GM23338 (cell line): ENCODE data around the gene ERC2. TPM values are rescaled to one million over a fixed set of nuclear protein-coding genes. Genes with fewer than 3 reads are reported as not detected.

Experiments used
- ATAC-seq: fragments of 200-7000 bp; cut with Tn5 transposase; 3 replicates; pipeline ENCODE4 v1.9.1; 2020
- DNase-seq: peaks from one replicate; pipeline ENCODE4 v3.0.0-alpha.2; 2015; ENCODE audit warnings: low spot score
- H2AFZ ChIP-seq: fragments of 200-600 bp; sonication (generic); 2 replicates; pipeline ENCODE4 v1.8.0; 2016; ENCODE audit warnings: antibody characterized with exemption, mild to moderate bottlenecking, moderate library complexity
- H3F3A ChIP-seq: fragments of 200-600 bp; sonication (generic); replicated peaks from 2 replicates; pipeline ENCODE4 v1.8.0; 2017; ENCODE audit warnings: antibody characterized with exemption, mixed run types, low read depth
- H3K27ac ChIP-seq: fragments of 200-600 bp; sonication (generic); 2 replicates; pipeline ENCODE4 v1.6.1; 2016; ENCODE audit warnings: low read depth
- H3K27me3 ChIP-seq: fragments of 200-600 bp; sonication (generic); 2 replicates; pipeline ENCODE4 v1.8.0; 2016; ENCODE audit warnings: mild to moderate bottlenecking, mixed run types, moderate library complexity; ENCODE audit not compliant: insufficient read depth
- H3K36me3 ChIP-seq: fragments of 200-600 bp; sonication (generic); 2 replicates; pipeline ENCODE4 v1.8.0; 2016; ENCODE audit warnings: mild to moderate bottlenecking; ENCODE audit not compliant: insufficient read depth
- H3K4me1 ChIP-seq: fragments of 200-600 bp; sonication (generic); 2 replicates; pipeline ENCODE4 v1.8.0; 2016; ENCODE audit warnings: mild to moderate bottlenecking, moderate library complexity; ENCODE audit not compliant: insufficient read depth
- H3K4me2 ChIP-seq: fragments of 200-600 bp; sonication (generic); 2 replicates; pipeline ENCODE4 v1.7.1; 2017; ENCODE audit warnings: mixed run types
- H3K4me3 ChIP-seq: fragments of 200-600 bp; sonication (generic); 2 replicates; pipeline ENCODE4 v1.6.1; 2016; ENCODE audit warnings: mixed run types
- H3K79me2 ChIP-seq: fragments of 200-600 bp; sonication (generic); replicated peaks from 2 replicates; pipeline ENCODE4 v1.8.0; 2017; ENCODE audit warnings: mild to moderate bottlenecking; ENCODE audit not compliant: insufficient read depth
- H3K9me2 ChIP-seq: fragments of 200-600 bp; sonication (generic); 2 replicates; pipeline ENCODE4 v1.8.0; 2017; ENCODE audit not compliant: insufficient read depth
- H4K20me1 ChIP-seq: fragments of 200-600 bp; sonication (generic); replicated peaks from 2 replicates; pipeline ENCODE4 v1.8.0; 2017; ENCODE audit warnings: mild to moderate bottlenecking; ENCODE audit not compliant: insufficient read depth
- H3K27ac Mint-ChIP-seq: 2 replicates; pipeline ENCODE4 v1.8.0; 2020; ENCODE audit warnings: inconsistent platforms, mild to moderate bottlenecking, moderate library complexity, mixed read lengths
- H3K27me3 Mint-ChIP-seq: 3 replicates; pipeline ENCODE4 v1.8.0; 2022; ENCODE audit warnings: low read depth, mild to moderate bottlenecking, moderate library complexity, mixed read lengths, inconsistent platforms; ENCODE audit not compliant: insufficient read depth, poor library complexity
- H3K36me3 Mint-ChIP-seq: 3 replicates; pipeline ENCODE4 v1.8.0; 2021; ENCODE audit warnings: low read depth, mild to moderate bottlenecking, inconsistent platforms, moderate library complexity, mixed read lengths
- H3K4me1 Mint-ChIP-seq: 3 replicates; pipeline ENCODE4 v1.8.0; 2020; ENCODE audit warnings: mild to moderate bottlenecking, inconsistent platforms, mixed read lengths
- H3K4me3 Mint-ChIP-seq: 3 replicates; pipeline ENCODE4 v1.8.0; 2021; ENCODE audit warnings: moderate library complexity, mild to moderate bottlenecking, inconsistent platforms, mixed read lengths
- H3K9me3 Mint-ChIP-seq: 3 replicates; pipeline ENCODE4 v1.8.0; 2020; ENCODE audit warnings: moderate library complexity, mild to moderate bottlenecking, inconsistent platforms, mixed read lengths
- CREB1 ChIP-seq: fragments of 250-450 bp; sonication (Bioruptor Pico); IDR thresholded peaks from 2 replicates; pipeline ENCODE4 v1.5.0; 2020; ENCODE audit warnings: low read depth, mild to moderate bottlenecking, moderate library complexity
- EZH2 ChIP-seq: fragments of 200-600 bp; sonication (generic); IDR thresholded peaks from one replicate; pipeline ENCODE4 v1.8.0; 2017; ENCODE audit warnings: antibody characterized with exemption, mild to moderate bottlenecking, low read depth; ENCODE audit not compliant: unreplicated experiment
- EZH2phosphoT487 ChIP-seq: fragments of 200-600 bp; sonication (generic); IDR thresholded peaks from one replicate; pipeline ENCODE4 v1.8.1; 2018; ENCODE audit warnings: antibody characterized with exemption; ENCODE audit not compliant: unreplicated experiment
- JUNB ChIP-seq: IDR thresholded peaks from one replicate; pipeline ENCODE4 v1.6.1; 2016; ENCODE audit warnings: antibody characterized with exemption; ENCODE audit not compliant: unreplicated experiment
- NANOG ChIP-seq: IDR thresholded peaks from 2 replicates; pipeline ENCODE4 v1.6.1; 2016; ENCODE audit warnings: antibody characterized with exemption, borderline replicate concordance
- POLR2AphosphoS5 ChIP-seq: IDR thresholded peaks from 2 replicates; pipeline ENCODE4 v1.6.1; 2016; ENCODE audit warnings: antibody characterized with exemption, low read depth
- REST ChIP-seq: IDR thresholded peaks from one replicate; pipeline ENCODE4 v1.6.1; 2018; ENCODE audit warnings: antibody characterized with exemption; ENCODE audit not compliant: unreplicated experiment
- STAT1 ChIP-seq: IDR thresholded peaks from one replicate; pipeline ENCODE4 v1.6.1; 2016; ENCODE audit warnings: antibody characterized with exemption; ENCODE audit not compliant: unreplicated experiment
- ZNF114 ChIP-seq: fragments of 250-450 bp; sonication (Bioruptor Pico); IDR thresholded peaks from 2 replicates; pipeline ENCODE4 v1.5.0; 2020; ENCODE audit warnings: mild to moderate bottlenecking, moderate library complexity
- ZNF331 ChIP-seq: fragments of 250-450 bp; sonication (Bioruptor Pico); IDR thresholded peaks from 2 replicates; pipeline ENCODE4 v1.5.0; 2020; ENCODE audit warnings: low read depth, mild to moderate bottlenecking, moderate library complexity
- ZNF462 ChIP-seq: fragments of 250-450 bp; sonication (Bioruptor Pico); IDR thresholded peaks from 2 replicates; pipeline ENCODE4 v1.5.0; 2020; ENCODE audit warnings: mild to moderate bottlenecking, moderate library complexity
- polyA plus RNA-seq: library from polyadenylated mRNA; unstranded; fragments of >200 nt; fragmentation: Nextera tagmentation; extraction: Ambion mirVana; gene quantifications from 2 replicates; pipeline ENCODE4 v1.2.1, GENCODE V29; 2016
- total RNA-seq: library from RNA; depleted of rRNA; stranded (reverse); fragments of >200 nt; shearing (Covaris generic); gene quantifications from 2 replicates; pipeline ENCODE4 v1.2.3, GENCODE V29; 2014
- TF ChIP-seq, protein P1 (sequence below), 2 experiments: fragments of 200-600 bp in 1 of 2; sonication (generic) in 1 of 2; conservative IDR thresholded peaks; 2 replicates each; pipeline versions ENCODE4 v1.5.1 to v1.6.1; 2016 to 2017; ENCODE audit warnings: antibody characterized with exemption in 2 of 2, low read depth in 2 of 2, mild to moderate bottlenecking in 2 of 2, moderate library complexity in 1 of 2

The ERC2 gene
- total and polyA plus RNA-seq, 2 experiments from 2014 or later, result 11.8 to 13.7 TPM

- TF ChIP-seq ZNF462 (CRISPR knock-in tag) (no peak), STAT1 (no peak), CREB1 (no peak), ZNF331 (CRISPR knock-in tag) (no peak)
Observed at GRCh38 chr3:55929154-55929869, 539.0 kb downstream of the ERC2 start (continued).

- H3K27me3 ChIP-seq, result no peaks in the 10 kb centered on the region
- H3K4me1 ChIP-seq, result no peaks in the 10 kb centered on the region
- H3K4me3 ChIP-seq, result no peak overlapping the region
- H3F3A ChIP-seq, result no peaks in the 10 kb centered on the region
- Mint-ChIP-seq H3K27ac (no peak overlapping the region), H3K27me3 (no peaks in the 10 kb centered on the region), H3K9me3 (no peaks in the 10 kb centered on the region), H3K4me1 (peaks cover 4% of the 10 kb centered on the region), H3K36me3 (no peaks in the 10 kb centered on the region), H3K4me3 (no peak overlapping the region)
- no peak overlapping the region for H3K27ac ChIP-seq
- H3K4me2 ChIP-seq, result no peak overlapping the region
- DNase-seq (no peak), ATAC-seq (no peak)
- no peaks in the 10 kb centered on the region; the same call in 1 of the 2 replicates for H4K20me1 ChIP-seq
- H3K79me2 ChIP-seq, result no peaks in the 10 kb centered on the region
- H3K9me2 ChIP-seq, result peaks cover 3% of the 10 kb centered on the region; the same call in 1 of the 2 replicates
- no peak overlapping the region for H2AFZ ChIP-seq
- no peaks in the 10 kb centered on the region for H3K36me3 ChIP-seq
- TF ChIP-seq CREB1, result no peak
- no peak for TF ChIP-seq NANOG
- TF ChIP-seq, protein P1, sequence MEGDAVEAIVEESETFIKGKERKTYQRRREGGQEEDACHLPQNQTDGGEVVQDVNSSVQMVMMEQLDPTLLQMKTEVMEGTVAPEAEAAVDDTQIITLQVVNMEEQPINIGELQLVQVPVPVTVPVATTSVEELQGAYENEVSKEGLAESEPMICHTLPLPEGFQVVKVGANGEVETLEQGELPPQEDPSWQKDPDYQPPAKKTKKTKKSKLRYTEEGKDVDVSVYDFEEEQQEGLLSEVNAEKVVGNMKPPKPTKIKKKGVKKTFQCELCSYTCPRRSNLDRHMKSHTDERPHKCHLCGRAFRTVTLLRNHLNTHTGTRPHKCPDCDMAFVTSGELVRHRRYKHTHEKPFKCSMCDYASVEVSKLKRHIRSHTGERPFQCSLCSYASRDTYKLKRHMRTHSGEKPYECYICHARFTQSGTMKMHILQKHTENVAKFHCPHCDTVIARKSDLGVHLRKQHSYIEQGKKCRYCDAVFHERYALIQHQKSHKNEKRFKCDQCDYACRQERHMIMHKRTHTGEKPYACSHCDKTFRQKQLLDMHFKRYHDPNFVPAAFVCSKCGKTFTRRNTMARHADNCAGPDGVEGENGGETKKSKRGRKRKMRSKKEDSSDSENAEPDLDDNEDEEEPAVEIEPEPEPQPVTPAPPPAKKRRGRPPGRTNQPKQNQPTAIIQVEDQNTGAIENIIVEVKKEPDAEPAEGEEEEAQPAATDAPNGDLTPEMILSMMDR (conservative IDR thresholded peaks at IDR 0.05; ENCODE audit: low read depth in 2 of 2), result no peak
- no peak for TF ChIP-seq EZH2
- no peak for TF ChIP-seq ZNF114 (CRISPR knock-in tag)
- TF ChIP-seq ZNF331 (CRISPR knock-in tag), result no peak
- TF ChIP-seq STAT1, result no peak
- TF ChIP-seq JUNB, result no peak
- TF ChIP-seq REST, result no peak
- TF ChIP-seq EZH2phosphoT487, result no peak
- TF ChIP-seq POLR2AphosphoS5, result no peak
Observed at GRCh38 chr3:55923626-55924025, 544.6 kb downstream of the ERC2 start.
